Fibroblast of skin of right biceps (primary cell): ENCODE data around the gene SLC5A12.
A peak's percentile ranks its signal among the peaks of the same experiment; 100 is the strongest.

Experiments used
- DNase-seq: peaks from one replicate; pipeline ENCODE4 v3.0.0-alpha.2; 2013

SLC5A12 gene

GRCh38 chr11:26632691-26633159 lies 89.1 kb downstream of the SLC5A12 start:
- DNase-seq = no peak

- DNase-seq = peak; percentile 20
Measured at GRCh38 chr11:26626346-26626745, 95.5 kb downstream of the SLC5A12 start.

- peak; percentile 57 for DNase-seq
Measured at GRCh38 chr11:26623076-26623659, 98.7 kb downstream of the SLC5A12 start.

GRCh38 chr11:26622181-26622580 lies 99.7 kb downstream of the SLC5A12 start:
- peak; percentile 2 for DNase-seq

DNA sequence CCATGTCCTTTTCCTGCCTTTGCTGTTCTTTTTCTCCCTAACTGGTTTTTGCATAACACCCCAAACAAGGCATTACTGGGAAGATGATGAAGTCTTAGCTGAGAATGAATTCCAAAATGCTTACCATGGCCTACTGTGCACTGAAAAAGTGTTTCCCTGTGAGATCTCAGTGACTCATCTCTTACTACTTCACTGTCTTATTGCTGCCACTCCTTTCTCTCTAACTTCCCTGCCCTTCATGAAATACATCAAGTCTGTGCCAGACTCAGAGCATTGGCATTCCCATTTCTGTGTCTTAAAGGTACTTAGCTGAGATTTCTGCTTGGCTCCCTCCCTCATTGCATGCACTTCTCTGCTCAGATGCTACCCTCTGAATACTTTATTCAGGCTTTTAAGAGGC lies 100.7 kb downstream of the SLC5A12 start:
- peak; percentile 91 for DNase-seq

DNA sequence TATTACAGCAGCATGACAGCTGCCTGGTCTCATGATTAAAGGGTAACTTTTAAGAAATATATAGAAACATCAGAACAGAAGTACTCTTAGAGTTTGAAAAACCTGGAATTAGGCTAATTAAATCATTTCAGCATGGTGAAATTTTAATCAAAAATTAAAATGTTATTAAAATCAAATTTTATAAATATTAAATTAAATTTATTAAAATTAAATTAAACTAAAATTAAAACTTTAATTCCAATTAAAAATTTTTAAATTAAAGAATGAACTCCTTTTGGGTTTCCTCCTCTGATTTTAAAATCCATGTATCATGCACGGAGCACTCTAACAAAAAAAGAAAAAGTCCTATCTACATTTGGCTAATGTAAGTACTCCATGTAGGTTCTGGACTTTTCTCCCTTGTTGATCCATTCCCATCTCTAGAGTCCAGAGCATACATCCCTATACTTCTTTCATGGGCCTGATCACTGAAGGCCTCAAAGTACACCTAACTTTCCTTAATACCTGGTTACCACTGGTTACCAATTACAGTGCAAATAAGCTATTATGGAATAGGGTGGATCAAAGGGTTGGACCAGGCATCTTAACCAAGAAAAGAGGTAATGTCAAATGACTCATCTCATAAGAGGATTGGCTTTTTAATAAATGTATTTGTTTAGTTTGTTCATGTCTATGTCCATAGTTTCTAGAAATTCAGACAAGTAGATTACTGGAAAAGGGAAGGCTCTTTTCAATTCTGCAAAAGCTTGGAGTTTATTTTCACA lies 101.4 kb downstream of the SLC5A12 start:
- peak; percentile 0 for DNase-seq

- no peak for DNase-seq
Measured at GRCh38 chr11:26618441-26618840, 103.4 kb downstream of the SLC5A12 start.
